Stimulated activated CD4-positive, alpha-beta T cell treated with anti-CD3 and anti-CD28 coated beads, Interleukin-1b, Interleukin-23, amount 100 ng/mL, for 48 hours (primary cell): ENCODE data around the gene DCDC2C.

Experiments
- DNase-seq: peaks from one replicate; pipeline ENCODE4 v3.0.0-alpha.2; 2020

Gene DCDC2C

DNA sequence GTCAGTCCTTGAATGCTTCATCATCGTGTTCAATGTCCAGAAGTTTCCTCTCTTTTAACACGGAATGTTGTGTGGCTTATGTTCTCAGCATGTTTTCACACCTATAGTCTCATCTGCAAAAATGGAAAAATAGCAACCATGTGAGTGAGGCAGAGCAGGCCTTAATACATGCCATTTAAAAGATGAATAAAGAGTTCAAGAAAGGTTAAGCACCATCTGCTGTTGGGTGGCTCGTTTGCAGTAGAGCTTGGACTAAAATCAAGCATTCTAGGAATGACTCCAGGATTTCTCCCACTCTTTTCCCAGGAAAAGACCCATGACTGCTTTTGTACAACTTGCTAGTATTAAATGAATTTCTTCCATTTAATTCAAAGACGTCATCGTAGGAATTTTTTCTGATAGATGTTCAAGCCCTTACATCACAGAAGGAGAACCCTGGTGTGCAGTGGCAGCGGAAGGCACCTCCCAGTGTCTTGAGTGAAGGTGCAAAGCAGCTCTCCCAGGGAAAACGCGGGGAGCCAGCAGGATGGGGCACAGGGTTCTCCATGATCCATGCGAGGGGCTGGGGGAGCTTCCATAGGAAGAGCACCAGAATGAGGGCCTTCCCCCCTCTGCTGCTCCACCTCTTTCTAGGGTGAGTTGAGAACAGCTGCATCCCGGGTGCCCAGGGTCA is 9.6 kb downstream of the DCDC2C start:
- no peak for DNase-seq

DNA sequence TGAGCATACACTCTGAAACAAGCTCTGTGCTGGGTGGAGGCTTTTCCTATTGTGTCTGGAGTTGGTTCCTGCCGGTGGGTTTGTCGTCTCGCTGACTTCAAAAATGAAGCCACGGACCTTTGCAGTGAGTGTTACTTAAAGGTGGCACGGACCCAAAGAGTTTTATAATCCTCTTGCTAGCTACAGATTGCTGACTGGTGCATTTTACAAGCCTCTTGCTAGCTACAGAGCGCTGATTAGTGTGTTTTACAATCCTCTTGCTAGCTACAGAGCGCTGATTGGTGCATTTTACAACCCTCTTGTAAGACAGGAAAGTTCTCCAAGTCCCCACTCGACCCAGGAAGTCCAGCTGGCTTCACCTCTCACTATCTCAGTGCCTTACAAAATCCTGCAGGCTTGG is 15.3 kb downstream of the DCDC2C start:
- DNase-seq = no peak

DNA sequence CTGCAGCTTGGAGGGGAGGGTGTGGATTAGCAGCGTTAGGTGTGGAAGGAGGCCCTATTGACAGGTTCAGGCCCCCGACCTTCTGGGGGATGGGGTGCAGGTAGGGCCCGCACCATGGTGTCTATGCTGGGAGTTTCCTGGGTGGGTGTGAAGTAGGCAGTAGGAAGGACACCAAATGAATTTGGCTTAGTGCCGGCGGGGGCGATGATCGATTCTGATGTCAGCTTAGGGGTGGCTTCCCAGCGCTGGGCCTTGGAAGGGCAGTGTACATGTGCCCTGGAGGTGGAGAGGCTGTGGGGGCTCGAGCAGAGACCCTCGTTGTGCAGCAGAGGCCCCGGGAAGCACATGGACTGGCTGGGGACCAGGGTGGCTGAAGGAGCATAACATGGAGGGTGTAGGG is 21.6 kb downstream of the DCDC2C start:
- DNase-seq = no peak

DNA sequence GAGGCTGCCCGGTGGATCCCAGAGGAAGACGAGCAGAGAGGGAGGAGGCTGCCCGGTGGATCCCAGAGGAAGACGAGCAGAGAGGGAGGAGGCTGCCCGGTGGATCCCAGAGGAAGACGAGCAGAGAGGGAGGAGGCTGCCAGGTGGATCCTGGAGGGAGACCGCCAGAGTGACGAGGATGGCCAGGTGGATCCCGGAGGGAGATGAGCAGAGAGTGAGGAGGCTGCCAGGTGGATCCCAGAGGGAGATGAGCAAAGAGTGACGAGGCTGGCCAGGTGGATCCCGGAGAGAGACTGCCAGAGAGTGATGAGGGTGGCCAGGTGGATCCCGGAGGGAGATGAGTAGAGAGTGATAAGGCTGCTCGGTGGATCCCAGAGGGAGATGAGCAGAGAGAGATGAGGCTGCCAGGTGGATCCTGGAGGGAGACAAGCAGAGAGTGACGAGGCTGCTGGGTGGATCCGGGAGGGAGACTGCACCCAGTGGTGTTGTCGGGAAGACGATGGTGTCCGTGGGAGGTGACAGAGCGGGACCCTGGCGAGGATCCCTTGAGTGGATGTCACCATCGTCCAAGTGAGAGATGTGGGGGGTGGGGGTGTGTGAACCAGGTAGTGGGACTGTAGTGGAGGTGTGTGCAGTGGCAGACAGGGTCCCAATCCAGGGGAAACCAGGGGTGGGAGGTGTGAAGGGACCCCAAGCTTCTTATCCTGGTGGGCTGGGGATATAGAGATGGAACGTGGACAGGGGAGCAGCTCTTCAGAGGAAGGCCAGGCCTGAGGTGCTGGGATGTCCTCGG is 22.3 kb downstream of the DCDC2C start:
- no peak for DNase-seq

DNA sequence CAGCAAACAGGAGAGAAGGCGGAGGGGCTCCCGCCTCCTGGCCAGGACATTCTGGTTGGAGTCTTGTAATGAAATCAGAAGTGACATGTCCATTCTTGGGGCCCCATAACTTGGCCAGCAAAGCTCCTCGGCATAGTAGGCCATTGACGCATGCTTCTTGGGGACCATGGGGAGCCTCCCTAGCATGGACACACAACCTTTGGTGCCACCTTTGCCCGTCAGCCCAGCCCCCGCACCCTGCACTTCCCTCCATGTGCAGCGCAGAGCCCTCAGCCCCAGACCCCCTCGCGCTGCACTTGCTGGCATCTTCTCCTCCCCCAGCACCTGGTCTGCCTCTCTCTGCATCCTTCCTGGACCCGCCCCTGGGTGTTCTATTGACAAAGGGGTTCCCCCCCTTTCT is 23.1 kb downstream of the DCDC2C start:
- DNase-seq = no peak

DNA sequence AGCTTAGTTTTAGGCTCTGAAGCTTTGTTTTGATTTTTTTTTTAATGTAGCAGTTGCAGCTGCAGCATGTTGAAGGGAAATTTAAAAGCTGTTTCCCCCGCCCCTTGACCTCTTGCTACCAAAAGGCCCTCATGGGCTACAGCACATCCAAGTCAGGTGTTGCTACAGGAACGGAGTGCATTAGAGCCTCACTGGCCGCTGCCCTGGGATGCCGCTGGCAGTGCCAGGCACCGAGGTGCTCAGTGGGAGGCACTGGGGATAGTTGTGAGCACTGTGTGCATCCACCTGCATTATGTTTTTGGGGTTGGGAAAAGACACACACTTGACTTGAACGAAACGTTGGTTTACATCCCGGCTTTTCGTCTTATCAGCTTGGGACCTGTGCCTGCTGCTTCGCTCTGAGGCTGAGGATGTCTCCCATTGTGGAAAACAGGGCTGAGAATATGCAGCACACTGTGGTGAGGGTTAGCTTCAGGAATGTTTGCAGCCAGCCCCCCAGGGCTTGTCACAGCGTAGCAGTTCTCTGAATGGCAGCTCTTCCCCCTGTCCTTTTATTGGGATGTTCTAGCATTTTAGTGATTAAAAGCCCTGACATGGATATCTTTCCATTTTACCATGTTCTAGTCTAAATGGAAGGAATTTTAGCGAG is 24.1 kb downstream of the DCDC2C start:
- DNase-seq = no peak

DNA sequence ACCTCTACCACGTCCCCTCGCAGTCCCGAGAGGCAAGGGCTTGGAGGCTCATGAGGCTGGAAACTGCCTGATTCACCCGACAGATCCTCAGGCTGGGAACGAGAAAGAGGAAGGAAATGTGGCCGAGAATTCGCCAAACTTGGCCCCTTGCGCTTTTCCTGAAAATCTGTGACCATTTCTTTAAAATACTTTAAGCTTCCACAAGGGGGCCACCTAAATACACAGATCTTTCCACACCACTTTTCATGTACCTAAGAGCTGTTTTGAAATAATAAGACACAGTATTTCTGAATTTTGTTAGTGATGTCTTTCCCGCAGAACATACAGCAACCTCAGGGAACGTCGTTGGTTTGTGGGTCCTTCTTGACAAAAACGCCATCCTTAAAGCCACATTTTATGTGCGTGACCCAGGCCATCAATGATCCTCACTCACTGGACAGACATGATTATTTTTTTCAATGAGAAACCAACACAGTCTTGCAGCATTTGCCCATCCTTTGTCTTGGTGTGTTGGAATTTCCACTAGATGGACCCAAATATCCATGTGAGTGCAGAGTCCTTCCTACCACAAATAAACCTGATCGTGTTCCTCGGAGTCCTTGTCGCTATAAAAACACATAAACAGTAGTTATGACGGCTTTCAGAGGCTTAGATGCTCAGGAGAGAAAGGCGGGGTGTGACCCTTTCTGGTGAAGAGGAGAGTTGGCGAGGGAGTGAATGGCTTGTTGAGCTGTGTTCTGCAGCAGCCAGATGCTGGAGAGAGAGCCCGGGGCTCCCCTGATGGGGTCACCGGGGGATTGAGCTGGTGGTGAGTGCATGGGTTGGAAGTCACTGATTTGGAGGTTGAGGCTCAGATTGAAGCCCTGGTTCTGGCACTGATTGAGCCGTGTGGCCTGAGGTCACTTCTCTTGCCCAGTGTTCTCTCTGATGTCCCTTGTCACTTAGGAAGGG is 25.0 kb downstream of the DCDC2C start:
- no peak for DNase-seq

DNA sequence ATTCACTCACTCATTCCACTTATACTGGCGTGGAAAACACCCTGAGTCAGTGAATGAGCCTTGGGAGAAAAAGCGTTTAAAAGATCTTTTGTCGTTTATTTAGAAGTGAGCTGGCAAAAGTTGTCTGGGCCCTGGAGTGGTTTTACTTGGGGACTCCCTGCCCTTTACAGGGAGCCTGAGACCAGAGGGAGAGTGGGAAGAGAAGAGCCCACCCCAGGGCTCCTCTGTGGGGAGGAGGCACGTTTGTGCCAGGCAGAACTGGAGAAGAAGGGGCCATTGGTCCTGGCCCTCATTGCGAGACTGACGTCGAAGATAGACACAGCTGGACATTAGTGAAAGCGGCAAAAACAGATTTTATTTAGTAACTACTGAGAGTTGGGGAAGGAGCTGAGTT is 25.7 kb downstream of the DCDC2C start:
- no peak for DNase-seq

DNA sequence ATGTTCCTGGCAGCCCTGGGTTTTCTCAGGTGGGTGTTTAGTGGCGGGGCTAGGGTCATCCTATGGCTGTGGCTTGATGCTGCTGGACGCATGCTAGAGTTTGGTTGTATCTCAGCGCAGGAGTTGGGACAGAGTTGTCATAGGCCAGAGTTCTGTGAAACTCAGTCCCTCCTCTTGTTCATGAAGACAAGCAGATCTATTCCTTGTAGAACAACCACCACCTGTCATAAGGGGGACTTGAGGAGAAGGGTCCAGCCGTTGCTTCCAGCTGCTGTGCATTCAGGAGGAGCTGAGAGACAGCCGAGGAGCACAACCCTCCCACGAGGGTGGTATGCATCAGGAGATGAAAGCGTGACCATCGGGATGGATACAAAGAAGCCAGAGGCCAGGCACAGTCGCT is 26.4 kb downstream of the DCDC2C start:
- DNase-seq = no peak

DNA sequence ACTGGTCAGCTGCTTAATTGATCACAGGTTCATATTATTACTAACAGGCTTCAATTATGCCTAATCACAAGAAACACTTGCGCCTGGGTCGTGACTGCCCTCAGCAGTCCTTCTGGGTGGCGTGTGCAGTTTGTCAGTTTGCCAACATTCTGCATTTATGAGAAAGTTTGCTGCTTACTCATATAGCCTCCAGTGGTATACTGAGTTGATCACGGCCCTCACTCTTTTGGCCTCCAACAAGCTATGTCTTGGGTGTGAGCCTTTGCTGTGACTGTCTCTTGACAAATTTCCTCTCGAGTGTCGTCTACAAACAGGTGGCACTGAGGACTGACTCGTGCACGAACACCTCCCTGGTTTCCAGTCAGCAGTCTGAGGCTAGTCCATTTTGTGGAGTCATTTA is 27.3 kb downstream of the DCDC2C start:
- DNase-seq = no peak

DNA sequence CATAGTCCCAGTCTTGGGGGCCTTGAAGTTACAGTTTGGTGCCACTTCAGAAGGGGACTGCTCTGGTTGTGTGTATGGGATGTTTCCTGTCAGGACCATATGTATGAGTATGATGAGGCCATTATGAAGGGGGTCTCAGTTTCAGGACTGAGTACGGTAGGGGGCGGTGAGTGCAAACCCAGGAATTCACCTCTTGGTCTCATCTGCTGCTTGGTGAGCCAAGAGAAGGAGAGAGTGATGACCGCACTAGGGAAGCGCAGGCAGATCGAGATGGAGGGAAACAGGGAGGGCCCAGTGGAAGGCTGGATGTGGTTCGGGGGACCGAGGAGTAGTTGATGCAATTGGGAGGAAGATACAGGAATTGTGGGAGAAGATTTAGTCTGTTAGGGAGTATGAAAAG is 28.5 kb downstream of the DCDC2C start:
- no peak for DNase-seq

DNA sequence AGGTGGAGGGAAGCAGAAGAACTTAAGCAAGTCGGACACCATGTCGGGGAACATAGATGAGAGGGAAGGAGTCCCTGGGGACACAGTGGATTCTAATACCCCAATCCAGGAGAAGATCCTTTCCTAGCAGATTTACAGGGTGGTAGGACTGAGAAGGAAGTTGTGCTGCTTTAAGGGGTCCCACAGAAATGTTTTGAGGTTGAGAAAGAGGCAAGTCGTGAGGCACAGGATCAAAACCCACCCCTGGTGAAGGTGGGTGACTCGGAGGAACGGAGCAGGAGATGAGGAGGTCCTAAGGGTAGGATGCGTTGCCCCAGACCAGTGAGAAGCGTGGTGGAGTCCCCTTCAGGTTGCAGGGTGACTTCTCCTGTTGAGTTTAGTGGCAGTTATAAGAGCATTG is 32.7 kb downstream of the DCDC2C start:
- no peak for DNase-seq

DNA sequence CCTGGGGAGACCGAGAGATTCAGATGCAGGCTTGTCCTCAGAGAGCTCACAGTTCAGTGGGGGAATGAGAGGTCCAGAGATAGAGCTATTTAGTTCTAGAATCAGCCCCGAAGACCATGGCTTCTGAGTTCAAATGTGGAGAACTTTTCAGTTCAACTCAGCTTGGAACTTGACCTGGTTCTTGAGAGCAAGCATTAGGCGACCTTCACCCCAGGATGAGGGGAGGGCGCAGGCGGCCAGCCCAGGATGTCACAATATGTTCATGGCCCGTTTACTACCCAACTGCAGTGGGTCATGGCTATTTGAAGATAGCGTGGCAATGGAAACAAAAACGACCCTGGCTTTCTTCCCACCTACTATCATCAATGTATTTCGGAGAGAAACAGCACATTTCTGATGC is 33.8 kb downstream of the DCDC2C start:
- no peak for DNase-seq

DNA sequence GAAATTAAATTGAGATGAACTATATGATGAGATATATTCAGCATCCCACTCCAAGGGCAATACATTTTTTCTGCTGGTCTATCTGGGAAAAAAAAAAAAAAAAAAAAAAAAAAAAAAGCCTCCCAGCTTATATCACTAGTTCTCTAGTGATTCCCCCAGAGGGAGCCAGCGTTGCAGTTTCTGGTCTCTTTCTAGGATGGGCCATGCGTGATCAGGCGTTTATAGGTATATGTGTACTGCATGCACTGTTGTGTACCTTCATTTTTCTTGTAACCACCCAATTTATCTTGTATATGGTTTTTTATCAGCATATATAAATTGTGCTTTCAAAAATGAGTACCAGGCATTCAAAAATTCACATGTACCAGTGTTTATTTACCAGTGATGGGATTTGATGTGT is 35.1 kb downstream of the DCDC2C start:
- DNase-seq = peak; percentile 14

DNA sequence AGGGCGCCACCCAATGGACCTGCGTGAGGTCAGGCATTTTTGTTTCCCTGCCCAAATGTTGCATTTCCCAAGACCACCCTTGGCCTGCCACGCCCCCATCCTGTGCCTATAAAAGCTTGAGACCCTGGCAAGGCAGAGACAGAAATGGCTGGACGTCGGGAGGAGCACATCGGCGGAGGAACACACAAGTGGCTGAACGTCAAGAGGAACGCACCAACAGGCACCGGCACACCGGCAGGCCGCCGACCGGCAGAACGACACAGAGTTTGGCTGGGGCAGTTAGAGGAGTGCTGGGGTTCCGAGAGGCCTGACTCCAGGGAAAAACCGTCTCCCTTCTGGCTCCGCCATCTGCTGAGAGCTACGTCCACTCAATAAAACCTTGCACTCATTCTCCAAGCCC is 35.9 kb downstream of the DCDC2C start:
- no peak for DNase-seq

DNA sequence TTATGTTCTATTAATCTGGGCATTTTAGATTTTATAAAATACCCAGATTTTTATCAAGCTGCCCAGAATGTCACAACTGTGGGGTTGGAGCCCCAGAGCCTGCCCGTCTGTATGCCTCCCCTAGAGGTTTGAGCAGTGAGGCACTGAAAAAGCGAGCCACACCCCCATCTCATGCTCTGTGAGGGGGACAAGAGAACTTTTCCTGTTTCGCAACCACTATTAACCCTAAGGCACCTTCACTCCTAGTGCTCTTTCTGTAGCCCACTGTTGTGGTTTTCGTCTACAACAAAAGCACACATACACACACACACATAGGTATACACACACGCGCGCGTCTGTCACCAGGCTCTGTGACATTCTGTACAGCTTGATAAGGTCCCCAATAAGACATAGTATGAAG is 38.0 kb downstream of the DCDC2C start:
- DNase-seq = no peak

DNA sequence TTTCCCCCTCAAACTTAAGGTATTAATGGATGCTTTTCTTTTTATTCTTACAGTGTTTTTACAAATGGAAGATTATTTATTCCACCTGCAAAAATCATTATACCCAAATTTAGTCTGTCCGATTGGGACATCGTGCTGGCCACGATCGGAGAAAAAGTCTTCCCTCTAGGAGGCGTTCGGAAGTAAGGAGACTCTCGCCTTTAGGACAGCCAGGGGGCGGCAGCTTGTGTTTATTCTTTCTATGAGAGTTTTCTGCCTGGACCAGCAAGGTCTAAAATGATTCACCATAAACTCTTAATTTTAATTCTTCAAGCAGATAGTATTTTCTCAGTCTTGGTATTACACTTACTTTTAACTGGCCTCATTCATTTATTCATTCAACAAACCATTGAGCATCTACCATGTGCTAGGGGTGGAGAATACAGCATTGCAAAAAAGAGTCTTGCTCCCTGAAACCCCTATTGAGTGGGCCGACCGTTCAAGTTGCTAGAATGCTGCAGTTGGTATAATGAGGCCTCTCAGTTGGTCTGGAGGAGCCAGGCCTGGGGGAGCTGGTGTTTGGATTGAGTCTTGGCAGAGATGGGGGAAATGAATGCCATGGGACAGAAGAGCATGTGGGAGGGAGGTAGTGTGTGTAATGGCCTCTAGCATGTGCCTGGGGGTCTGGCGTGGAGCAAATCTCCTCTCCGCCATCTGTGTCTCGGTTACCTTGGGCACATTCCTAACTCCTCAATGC is 38.7 kb downstream of the DCDC2C start:
- DNase-seq = no peak

DNA sequence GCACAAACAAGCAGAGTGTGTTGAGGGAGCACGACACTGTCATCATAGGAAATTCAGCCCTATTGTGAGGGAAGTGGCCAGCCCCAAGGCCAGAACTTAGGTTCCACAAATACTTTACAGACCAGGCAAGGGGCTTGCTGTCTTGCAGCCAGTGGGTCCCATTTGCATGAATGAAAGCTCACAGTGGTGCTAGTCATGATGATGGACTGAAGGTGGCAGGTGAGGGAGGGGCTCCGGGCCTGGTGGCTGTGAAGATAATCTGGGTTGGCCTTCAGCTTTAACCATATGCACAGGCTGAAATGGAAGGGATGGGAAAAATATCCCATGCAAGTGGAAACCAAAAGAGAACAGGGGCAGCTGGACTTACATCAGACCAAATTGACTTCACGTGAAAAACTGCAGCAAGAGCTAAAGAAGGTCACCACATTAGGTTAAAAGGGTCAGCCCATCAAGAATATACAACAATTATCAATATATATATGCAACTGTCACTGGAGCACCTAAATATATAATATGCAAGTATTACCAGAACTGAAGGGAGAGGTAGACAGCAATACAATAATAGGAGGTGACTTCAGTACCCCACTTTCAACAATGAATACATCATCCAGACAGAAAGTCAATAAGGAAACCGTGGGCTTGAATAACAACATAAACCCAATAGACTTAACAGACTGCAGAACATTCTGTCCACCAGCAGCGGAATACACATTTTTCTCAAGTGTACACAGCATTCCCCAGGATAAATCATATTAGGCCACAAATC is 39.6 kb downstream of the DCDC2C start:
- DNase-seq = no peak

DNA sequence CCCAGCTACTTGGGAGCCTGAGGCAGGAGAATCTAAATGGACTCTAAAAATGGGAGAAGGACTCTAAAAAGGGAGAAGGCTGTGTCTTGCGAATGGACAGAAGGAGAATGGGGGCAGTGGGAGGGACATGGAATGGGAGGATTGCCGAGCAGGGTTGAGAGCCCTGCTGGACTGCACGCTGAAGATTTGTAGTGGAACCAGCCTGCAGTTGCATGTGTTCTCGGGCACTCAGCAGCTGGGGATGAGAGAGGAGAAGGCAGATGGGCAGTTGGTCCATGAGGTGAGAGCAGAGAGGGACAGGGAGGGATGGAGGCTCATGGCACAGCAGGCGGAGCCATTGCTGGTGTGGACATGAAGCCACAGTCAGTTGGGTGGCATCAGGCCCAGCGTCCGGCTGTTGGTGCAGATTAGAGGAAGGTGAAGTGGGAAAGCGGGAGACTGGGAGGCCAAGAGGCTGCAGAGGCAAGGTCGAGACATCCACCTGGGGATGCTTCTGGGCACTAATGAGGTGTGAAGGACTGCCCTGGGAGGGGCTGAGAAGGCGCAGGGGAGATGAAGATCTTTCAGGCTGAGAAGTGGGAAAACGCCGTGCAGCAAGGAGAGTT is 40.7 kb downstream of the DCDC2C start:
- DNase-seq = no peak

DNA sequence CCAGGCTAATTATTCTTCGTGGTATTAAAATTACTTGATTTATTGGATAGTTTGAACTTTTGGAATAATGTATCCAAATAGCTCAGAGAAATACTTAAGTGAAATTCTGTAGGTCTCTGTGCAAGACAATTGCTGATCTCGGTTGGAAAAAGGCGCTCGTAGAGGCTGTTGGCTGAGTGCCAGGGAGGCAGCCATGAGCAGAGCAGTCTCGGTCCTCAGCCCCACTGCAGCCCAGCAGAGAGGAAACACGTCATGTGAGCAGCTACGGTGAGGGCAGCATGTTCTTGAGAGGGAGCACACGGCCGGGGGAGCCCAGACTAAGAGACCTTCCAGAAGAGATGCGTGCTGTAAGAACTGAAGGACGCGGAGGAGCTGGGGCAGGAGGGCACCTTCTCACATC is 42.5 kb downstream of the DCDC2C start:
- no peak for DNase-seq

DNA sequence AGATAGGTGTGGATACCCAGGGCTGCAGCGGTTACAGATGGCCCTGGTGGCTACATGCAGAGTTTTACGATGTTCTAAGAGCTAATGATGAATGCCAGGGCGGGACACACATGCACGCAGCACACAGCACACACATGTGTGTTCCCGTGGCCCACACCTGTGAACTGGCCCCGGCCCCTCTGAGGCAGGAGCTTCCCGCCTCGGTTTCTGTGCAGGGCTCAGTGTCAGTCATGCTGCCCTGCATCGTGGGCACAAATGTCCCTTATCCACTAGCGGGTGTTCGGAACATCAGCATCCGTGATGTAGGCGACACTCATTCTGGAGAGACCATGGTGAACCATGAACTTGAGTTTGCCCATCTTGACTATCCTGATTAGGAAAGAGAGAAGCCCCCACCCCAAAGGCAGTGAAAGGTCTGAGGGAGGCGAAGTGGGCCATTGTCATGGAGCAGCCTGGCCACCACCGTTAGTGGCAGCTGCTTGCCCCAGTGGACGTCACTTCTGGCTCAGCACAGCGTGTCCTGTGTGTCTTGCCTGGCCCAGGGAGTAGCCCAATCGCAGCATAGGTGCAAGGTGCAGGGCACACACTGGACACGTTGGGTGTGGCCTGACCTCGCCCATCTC is 43.8 kb downstream of the DCDC2C start:
- DNase-seq = no peak
